ENCODE results near the gene SLC22A6.

Gene SLC22A6

DNA sequence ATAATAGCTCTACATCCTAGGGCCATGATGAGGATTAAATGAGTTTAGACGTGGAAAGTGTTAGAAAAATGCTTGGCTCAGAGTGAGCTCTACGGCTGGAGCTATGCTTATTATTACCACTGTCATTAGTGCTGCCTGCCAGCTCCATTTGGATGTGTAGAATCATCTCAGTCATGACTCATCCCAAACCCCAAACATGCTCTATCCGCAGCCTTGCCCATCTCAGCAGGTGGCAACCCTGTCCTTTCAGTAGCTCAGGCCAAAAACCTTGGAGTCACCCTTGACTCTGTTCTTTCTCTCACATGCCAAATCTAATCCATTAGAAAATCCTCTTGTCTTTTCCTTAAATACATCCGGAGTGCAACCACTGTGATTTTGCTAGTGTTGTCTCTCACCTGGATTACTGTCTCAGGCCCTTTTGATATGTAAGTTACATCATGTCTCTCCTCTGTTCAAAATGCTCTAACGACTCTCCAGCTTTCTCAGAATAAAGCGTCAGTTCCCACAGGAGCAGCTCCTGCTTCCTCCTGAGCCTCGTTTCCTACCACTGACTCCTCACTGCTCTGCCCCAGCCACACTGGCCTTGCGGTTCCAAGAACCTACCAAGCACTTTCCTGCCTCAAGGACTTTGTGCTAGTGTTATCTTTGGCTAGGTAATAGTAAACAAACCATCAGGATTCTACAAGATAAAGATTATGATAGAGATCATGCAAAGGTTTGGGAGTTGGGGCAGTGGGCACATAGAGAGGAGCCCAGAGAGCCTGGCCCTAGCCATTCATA is 53.1 kb downstream of the SLC22A6 start:
- DNase-seq (ENCODE audit: low spot score), result no peak

DNA sequence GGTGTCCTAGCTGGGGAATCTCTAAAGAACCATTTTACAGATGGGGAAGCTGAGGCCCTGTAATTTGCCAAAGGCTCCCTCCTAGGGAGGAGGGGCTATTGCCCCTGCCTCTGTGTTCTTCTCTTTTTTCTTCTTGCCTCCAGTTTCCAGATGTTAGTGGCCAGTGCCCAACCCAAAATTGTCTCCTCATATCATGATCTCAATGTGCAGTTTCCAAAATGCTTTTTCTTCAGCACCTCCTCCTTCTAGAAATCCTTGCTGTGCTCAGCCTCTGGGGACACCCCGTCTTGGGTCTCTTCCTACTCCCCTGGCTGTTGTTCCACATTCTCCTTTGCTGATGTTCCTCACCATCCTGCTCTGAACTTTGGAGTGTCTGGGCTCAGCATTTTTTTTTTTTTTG is 54.1 kb downstream of the SLC22A6 start:
- DNase-seq (ENCODE audit: low spot score), result no peak

- DNase-seq (ENCODE audit: low spot score), result no peak
Observed at GRCh38 chr11:62930157-62930556, 54.6 kb downstream of the SLC22A6 start.

- DNase-seq (ENCODE audit: low spot score), result no peak
Observed at GRCh38 chr11:62928011-62928410, 56.8 kb downstream of the SLC22A6 start.

DNA sequence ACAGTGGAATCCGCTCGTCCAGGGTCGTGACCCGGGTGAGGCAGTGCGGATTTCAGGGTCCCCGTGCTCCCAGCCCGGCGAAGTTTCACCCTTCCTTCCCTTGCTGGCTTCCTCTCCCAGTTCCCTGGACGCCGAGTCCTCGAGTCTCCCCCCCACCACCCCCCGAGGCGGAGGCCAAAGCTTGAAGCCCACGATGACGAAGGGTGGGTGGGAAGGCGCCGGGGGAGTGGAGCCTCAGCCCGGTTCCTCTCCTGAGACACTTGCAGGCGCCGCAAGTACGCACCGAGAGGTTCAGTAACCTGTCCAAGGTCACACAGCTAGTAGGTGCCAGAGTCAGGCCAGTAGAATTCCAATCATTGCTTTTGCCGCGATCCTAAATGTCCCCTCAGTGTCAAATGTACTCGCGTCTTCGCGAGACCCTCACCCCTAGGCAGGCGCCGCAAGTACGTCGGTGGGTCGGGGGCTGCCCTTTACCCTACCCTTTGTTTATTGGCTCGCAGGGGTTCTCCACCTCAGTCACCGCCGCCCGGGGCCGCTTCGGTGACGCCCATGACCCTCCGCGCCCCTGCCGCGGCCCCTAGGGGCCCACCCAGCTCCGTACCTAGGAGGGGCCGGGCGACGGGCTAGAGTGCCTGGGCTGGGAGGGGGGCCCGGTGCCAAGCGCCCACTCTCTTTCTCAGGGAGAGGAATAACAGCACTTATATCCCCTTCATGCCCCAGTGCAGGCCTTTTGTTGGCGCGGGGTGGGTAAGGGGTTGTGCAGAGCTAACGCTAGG is 57.9 kb downstream of the SLC22A6 start:
- DNase-seq (ENCODE audit: low spot score), result no peak

Measured in CD4-positive, alpha-beta T cell treated with Interleukin-15 for 4 hours (primary cell).